Amniotic stem cell (primary cell): ENCODE measurements around the gene CIRBP.
A peak's percentile ranks its signal among the peaks of the same experiment; 100 is the strongest.
"Not testable (repeated sequence)": the region's sequence is repeated elsewhere in the genome, so short reads cannot be mapped to it uniquely, and the experiment has no call there.

Experiments used
- DNase-seq: peaks from one replicate; lab custom pipeline; 2025; lab: John Stamatoyannopoulos, UW

The CIRBP gene

DNA sequence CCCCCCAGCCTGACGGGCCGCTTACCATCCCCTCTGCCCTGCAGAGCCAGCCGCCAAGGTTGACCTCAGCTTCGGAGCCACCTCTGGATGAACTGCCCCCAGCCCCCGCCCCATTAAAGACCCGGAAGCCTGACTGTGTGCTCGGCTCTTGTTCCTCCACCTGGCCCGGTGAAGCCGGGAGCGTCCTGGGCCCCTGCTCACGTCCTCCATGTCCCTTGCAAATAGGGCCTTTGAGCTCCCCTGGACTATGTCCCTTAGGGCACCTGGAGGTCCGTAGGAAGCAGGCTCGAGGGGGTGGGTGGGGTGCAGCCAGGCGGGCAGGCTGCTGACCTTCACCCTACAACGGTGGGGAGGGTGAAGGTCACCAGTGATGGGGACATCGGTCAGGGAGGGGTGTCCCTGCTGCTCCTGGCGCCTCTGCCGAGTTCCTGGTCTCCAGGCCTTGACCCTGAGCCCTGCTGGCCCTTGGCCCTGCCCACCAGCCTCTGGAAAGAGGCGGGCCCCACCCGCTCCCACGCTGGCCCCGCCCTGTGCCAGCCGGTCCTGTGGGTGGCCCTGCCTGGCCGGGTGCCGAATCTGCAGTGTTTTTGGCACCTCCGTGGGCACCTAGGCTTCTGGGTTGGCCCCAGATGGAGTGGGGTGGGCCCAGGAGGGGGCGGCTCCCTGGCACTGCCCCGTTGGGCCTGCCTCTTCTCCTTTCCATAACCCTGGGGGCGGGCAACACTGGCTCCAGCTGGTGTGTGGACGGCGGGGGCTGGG, 24.3 kb upstream of the CIRBP start:
- DNase-seq, result no peak

DNA sequence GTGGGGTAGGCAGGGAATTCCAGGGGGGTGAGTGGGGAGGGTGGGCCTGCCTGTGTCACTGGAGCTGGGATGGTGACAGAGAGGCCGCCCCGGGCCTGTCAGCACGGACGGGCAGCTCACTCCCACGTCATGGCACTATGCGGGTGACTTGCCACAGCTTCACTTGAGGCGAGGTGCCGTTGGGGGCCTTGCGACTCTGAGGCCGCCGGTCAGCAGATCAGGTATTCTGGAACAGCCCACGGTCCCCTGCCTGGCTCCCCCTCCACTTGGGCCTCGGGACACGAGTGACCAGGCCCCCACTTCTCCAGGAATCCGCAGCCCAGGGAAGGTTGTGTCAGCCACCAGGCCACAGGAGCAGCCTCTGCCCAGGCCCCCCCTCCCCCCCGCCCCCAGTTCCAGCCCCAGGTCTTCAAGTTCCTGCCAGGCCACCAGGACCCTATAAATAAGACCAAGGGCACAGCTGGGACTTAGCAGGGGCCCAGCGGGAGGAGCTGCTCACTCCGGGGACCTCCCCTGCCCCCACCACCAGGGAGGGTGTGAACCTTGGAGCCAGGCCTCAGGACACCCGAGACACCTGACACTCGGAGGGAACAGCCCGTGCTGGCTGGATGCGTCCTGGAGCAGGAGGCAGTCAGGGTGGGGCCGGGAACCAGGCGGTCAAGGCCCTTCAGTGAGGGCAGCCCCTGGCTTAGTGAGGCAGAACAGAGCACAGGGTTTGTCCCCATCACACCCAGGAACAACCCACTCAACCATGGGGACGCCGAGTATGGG, 23.5 kb upstream of the CIRBP start:
- no peak for DNase-seq

DNA sequence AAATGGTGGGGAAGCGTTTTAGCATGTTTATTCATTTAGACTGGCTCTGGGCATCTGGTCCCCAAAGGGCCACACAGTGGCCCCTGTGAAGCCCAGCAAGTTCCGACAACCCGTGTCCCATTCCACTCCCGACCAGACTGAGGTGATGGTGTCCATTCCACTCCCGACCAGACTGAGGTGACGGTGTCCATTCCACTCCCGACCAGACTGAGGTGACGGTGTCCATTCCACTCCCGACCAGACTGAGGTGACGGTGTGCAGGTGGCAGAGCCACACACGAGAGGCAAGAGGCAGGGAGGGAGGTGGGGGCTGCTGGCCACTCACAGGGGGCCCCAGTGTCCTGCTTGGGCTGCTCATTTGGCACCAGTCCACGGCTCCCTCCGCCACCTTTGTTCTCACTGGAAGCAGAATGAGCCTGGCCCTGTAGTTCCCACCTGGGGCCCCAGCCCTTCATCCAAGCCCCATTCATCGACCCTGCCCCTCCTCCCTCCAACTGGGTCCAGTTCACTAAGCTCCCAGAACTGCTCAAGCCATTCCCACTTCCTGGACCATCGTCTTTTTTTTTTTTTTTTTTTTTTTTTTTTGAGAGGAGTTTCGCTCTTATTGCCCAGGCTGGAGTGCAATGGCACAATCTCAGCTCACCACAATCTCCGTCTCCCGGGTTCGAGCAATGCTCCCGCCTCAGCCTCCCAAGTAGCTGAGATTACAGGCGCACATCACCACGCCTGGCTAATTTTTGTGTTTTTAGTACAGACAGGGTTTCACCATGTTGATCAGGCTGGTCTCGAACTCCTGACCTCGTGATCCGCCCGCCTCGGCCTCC, 22.7 kb upstream of the CIRBP start:
- not testable (repeated sequence) for DNase-seq

DNA sequence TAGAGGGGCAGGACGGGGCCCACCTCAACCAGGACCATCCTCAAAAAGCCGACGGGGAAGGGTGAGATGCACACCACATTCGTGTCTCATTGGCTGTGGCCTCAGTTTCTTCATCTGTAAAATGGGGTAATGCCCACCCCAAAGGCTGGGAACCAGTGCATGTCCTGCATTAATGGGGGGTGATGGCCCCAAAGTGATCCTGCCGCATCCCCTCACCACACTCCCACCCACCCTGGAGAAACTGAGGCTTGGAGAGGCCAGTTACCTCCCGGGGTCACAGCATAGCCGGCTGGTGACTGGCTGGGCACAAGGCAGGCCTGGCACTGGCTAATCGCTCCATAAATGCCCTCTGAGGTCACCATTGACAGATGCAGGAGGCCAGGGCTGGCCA, 21.4 kb upstream of the CIRBP start:
- no peak for DNase-seq

GRCh38 chr19:1248139-1248785, 20.9 kb upstream of the CIRBP start, which contains the start of gene MIDN:
Gene MIDN (plus strand): TSS chr19:1248583. CDS start chr19:1250297, 1,714 bp downstream.
- DNase-seq, result peak; percentile 84

GRCh38 chr19:1248786-1249297, 20.3 kb upstream of the CIRBP start:
- peak; percentile 84 for DNase-seq

- DNase-seq, result peak; percentile 89
Observed at GRCh38 chr19:1249298-1249989, 19.7 kb upstream of the CIRBP start.

DNA sequence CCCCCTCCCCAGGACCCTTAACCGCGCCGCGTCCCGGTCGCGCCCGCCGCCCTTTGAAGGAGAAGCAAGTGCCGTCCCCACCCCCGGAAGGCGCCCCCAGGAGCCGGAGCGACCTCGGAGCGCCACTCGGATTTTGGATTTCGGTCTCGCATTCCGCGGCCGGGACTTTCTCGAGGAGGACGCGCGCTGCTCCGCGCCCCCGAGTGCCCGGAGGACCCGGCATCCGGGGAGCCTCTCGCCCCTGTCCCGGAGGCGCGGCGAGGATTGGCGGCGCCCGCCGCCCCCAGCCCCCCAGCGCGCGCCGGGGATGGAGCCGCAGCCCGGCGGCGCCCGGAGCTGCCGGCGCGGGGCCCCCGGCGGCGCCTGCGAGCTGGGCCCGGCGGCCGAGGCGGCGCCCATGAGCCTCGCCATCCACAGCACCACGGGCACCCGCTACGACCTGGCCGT, 19.1 kb upstream of the CIRBP start:
- no peak for DNase-seq

DNA sequence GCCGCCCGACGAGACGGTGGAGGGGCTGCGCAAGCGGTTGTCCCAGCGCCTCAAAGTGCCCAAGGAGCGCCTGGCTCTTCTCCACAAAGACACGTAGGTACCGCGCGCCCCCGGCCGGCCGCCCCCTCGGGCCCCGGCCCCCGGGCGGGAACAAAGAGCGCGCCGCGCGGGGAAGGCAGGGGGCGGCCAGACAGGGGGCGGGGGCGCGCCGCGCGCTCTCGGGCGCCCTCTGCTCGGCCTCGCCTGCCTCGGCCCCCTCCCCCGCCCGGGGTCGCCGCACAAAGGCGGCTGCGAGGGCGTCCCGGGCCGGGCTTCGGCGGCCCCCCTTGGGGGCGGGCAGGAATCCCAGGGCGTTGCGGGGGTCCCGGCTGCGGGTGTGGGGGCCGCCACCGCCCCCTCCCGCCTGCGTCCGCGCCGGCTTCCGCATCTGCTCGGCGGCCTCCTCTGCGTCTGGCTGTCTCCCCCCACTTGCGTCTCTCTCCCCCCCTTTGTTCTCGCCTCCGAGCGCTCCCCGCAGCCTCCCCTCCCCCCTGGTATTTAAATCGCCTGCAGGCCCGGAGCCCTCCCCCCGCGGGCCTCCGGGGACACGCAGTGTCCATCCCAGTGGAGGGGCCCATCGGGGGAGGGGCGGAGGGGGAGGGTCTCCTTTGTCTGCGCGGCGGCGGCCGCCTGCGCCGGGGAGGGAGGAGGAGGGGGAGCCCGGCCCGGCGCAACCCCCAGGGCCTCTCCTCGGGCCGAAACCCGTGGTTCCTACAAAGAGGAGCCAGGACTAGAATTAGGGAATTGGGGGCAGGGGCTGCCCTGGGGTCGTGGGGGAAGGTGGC, 18.5 kb upstream of the CIRBP start:
- no peak for DNase-seq

DNA sequence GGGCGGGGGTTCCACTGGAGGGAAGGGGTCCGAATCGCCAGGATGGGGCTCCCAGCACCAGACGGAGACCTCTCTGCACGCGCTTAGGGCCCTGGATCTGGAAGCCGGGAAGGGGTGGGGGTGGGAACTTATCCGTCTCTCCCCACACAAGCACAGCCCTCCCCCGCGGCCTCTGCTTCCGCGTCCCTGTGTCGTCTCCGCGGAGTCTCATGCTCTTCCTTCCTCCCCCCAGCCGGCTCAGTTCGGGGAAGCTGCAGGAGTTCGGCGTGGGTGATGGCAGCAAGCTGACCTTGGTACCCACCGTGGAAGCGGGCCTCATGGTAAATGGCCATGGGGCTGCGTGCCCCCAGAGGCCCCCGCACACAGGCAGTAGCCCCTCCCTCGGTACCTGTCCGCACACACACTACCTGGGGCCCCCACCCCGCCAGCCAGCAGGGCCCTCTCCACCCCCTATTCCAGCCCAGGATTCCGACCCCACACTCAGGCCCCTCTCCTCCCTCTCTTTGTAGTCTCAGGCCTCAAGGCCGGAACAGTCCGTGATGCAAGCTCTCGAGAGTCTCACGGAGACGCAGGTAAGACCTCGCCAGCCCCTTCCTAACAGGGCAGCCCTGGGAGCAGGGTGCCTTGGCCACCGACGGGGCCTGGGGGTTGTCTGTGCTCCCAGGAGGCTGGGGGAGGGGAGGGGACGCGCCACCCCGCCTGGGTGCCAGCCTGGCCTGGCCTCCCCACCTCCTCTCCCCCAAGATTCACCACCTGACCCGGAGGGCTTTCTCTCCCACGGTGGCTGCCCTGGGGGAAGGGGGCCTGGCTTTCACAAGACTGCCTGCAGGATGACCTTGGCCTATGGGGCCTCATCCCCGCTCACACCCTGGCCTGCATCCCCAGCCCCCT, 17.6 kb upstream of the CIRBP start:
- no peak for DNase-seq

DNA sequence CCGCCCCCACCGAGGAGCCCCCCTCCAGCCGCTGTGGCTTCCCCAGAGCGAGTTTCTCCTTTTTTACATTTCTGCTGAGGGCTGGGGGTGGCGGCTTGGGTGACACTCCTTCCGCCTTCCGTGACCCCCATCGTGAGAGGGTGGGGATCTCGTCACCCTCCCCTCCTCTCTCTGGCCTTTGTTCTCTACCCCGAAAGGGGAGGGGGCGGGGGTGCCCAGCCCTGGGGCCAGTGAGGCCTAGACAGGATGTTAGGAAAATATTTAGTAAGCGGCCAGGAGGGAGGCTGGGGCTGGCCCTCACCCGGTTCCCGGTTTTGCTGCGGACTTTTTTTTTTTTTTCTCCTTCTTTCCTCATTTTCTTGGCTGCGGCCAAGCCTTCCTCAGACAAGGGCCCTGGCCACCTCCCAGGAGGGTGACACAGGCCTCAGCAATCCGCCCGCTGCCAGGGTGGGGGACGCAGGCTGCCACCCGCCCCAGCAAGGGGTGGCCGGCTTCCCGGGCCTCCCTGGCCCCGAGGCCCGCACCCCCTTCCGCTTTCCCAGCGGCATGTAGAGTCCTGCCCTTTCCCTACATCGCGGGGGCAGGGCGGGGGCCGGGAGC, 16.8 kb upstream of the CIRBP start:
- DNase-seq, result peak; percentile 43

- DNase-seq, result peak; percentile 94
Observed at GRCh38 chr19:1252821-1253513, 16.2 kb upstream of the CIRBP start.

DNA sequence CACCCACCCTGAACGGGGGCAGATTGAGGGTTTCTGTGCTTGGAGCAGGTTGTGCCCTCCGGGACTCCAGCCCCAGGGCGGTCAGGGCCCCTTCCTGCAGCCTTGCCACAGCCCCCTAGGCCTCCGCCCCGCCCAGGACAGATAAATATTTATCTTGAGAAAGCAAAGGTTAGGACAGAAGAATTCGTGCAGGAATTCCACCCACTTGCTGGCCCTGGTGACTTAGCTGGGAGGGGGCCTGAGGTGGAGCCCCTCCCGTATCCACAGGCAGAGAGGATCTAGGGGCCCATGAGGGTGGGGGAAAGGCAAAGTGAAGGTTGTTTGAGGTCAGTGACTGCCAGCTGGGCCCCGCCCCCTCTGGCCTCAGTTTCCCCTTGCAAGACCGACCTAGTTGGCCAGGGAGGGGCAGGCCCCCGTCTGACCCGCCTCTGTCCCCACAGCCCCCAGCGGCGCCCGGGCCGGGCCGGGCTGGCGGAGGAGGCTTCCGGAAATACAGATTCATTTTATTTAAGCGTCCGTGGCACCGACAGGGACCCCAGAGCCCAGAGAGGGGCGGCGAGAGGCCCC, 15.5 kb upstream of the CIRBP start:
- DNase-seq, result peak; percentile 54

- no peak for DNase-seq
Observed at GRCh38 chr19:1254081-1254527, 15.0 kb upstream of the CIRBP start.

DNA sequence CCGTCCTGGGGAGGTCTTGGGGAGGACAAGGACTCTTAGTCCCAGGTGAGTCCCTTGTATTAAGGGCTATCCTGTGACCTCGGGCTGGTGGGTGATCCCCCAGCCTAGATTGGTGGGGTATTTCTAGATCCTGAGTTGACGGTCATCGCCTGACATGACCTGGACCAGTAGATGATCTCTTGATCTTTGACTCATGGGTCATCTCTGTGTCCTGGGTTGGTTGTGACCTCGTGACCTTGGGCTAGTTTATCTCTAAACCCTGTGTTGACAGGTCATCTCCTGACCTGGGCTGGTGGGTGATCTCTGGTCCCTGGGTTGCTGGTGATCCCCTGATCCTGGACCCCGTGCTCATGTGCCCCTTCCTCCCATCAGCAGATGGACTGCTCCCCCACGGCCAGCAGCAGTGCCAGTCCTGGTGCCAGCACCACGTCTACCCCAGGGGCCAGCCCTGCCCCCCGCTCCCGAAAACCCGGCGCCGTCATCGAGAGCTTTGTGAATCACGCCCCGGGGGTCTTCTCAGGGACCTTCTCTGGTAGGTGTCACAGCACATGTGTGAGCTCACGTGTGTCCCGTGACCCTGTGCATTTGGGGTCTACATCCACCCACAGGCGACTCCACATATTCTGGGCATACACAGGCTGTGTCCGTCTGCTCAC, 14.5 kb upstream of the CIRBP start:
- no peak for DNase-seq

- DNase-seq, result no peak
Observed at GRCh38 chr19:1255186-1256161, 13.7 kb upstream of the CIRBP start.
